Middle frontal gyrus (tissue), 1 donor: ENCODE results near the gene MTG2.
"Not testable (repeated sequence)": the region's sequence is repeated elsewhere in the genome, so short reads cannot be mapped to it uniquely, and the experiment has no call there.

Source experiments
- DNase-seq: peaks from one replicate; pipeline ENCODE4 v3.0.0-alpha.2; 2015; ENCODE audit warnings: low spot score; ENCODE audit errors: extremely low spot score

Gene MTG2

GRCh38 chr20:62143957-62144825, 38.6 kb upstream of the MTG2 start:
- no peak for DNase-seq

- DNase-seq = no peak
Observed at GRCh38 chr20:62145688-62146018, 37.2 kb upstream of the MTG2 start.

DNA sequence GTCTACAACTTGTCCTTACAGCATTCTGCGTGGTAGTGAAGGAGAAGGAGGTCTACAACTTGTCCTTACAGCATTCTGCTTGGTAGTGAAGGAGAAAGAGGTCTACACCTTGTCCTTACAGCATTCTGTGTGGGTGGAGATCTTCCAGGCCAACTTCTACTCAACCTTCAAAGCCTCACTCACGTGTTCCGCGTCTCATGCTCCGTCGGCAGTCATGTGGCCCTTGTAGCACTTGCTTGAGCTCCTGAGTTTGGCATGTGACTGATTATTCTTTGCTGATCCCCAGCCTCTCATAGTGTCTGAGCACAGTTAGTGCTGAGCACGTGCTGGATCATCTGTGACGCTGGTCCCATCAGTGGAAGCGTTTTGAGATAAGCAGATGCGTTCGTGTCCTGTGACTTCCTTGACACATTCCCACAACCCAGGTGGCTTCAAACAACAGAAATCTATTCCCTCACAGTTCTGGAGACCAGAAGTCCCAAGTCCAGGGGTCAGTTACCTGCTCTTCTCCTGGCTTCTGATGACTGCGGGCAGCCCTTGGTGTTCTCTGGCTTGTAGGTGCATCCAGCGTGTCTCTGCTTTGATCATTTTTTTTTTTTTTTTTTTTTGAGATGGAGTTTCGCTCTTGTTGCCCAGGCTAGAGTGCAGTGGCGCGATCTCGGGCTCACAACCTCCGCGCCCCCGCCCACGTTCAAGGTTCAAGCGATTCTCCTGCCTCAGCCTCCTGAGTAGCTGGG, 36.6 kb upstream of the MTG2 start:
- DNase-seq = no peak

DNA sequence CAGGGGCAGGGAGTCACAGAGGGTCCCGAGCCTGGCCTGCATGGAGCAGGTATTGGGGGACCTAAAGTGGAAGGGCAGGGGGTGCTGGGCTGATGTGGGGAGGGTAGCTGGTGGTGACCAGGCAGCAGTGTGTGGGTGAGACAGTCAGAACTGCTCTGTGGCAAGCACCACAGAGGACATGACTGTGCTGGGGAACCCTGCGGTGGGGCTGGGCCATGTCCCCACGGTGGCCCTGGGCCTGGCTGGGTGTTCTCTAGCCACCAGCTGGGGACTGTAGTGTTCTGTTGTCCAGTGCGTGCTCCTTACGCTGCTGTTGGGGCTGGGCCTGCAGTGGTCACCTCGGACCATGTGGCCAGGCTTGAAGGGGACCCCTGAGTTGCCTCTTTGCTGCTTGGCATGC, 35.7 kb upstream of the MTG2 start:
- DNase-seq = no peak

DNA sequence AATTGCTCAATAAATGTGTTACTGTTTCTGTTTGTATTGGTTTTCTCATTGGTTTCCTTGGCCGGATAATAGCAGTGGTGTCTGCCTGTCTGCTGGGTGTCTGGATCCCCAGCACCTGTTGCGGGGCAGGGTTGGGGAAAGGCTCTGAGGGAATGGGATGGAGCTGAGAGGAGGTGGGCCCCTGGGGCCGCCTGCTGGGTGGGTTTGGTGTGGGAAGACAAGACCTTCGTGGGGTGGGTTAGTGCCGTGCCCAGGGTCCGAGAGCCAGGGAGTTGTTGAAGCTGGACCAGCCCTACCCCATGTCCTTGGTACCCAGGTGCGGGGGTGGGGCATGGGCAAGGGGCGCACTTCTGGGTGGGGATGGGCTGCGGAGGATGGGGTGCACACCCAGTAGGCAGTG, 35.3 kb upstream of the MTG2 start:
- no peak for DNase-seq

DNA sequence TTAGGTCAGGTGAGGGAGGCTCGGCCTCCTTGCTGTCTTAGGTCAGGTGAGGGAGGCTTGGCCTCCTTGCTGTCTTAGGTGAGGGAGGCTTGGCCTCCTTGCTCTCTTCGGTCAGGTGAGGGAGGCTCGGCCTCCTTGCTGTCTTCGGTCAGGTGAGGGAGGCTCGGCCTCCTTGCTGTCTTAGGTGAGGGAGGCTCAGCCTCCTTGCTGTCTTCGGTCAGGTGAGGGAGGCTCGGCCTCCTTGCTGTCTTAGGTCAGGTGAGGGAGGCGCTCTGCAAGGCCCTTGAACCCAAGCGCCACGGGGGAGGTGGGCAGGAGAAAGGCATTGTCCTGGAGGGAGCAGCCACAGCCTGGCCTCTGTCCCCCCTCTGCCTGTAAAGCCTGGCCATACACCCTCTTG, 34.4 kb upstream of the MTG2 start:
- DNase-seq = not testable (repeated sequence)

- no peak for DNase-seq
Observed at GRCh38 chr20:62148908-62149314, 33.9 kb upstream of the MTG2 start.

- DNase-seq = no peak
Observed at GRCh38 chr20:62149532-62150309, 33.1 kb upstream of the MTG2 start.

DNA sequence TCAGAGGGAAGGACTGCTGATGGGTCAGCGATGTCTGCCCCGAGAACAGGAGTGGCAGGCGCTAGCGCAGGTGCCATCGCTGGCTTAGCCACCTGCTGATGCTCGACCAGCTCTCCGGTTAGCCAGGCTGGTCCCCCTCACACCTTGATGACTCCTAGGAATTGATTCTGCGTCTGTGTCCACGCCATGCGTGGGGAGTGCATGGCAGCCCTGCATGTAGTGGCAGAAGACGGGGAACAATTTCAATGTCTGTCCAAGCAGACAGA, 32.6 kb upstream of the MTG2 start:
- DNase-seq = no peak

- DNase-seq = no peak
Observed at GRCh38 chr20:62151225-62151624, 31.6 kb upstream of the MTG2 start.

GRCh38 chr20:62151835-62152364, 30.9 kb upstream of the MTG2 start:
- DNase-seq = no peak

DNA sequence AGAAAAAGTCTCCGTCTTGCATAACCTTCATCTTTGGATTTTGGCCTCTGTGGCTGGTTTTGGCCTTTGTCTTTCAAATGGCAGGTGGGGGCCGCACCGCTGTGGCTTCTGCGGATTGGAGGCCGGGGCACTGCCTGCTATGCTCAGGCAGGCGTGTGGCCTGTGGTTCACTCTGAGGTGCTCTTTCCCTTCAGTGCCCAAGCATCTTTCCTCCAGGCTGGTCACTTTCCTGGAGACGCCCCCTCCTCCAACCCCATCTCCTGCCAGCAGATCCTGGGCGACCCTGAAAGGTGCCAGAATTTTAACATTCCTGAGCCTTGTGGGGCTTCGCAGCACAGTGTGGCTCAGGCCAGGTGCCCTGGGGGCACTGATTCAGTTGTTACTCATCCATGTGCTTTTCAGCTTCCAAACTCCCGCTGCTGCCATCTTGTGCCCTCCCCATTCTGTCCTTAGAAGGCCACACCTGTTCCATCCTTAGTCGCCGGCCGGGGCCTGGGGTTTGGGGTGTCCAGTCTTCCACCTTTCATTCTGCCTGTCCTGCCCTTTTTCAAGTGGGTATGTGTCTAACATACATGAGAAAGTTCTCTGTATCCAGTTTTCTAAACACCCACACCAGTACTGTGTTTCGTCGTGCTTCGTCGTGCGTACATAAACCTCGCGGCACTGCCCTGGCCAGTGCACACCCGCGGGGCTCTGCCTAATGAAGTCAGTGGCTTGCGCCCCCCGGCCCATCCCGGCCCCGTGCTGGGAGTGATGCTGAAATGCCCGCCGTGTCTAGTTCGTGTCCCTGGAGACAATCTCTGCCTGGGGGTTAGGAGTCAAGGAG, 27.2 kb upstream of the MTG2 start:
- no peak for DNase-seq

DNA sequence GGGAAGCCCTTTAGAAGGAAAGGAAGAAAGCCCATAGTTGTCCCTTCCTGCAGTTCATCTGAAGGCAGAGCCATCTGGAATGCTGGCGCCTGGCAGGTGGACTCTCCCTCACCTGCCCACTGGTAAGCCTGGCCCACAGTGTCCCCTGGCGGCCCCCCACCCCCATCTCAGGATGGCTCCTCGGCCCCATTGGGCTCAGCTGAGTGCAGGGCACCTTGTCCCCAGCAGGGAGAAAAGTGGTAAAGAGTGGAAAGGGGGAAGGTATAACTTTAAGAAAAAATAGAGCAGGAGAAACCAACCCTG, 26.6 kb upstream of the MTG2 start:
- no peak for DNase-seq

- DNase-seq = no peak
Observed at GRCh38 chr20:62156592-62157386, 26.0 kb upstream of the MTG2 start.

GRCh38 chr20:62157387-62158087, 25.3 kb upstream of the MTG2 start:
- DNase-seq = no peak

DNA sequence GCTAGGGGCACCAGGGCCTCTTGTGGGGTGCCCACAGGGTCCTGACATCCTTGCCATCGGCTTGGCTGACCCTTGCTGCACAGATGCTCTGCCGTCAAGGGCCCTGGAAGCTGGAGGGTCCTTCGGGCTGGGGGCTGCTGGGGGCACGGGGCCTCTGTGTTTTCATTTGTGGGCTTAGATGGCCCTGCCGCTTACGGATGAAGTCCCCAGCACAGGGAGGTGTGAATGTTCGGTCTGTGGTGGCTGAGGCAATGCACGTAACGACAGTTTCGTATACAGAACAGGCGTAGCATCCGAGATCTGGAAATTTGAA, 24.8 kb upstream of the MTG2 start:
- DNase-seq = no peak

DNA sequence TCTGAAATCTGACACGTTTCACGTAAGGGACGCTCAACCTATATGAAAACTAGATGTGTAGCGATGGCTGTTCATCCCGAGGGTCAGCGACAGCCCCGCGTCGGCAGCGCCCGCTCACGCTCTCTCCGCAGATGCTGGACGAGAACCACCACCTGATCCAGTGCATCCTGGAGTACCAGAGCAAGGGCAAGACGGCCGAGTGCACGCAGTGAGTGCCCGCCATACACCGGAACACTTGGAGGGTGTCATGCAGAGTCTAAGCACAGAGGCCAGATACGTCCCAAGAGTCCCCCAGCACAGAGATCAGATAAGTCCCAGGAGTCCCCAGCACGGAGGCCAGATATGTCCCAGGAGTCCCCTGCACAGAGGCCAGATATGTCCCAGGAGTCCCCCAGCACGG, 24.3 kb upstream of the MTG2 start:
- DNase-seq = no peak

- no peak for DNase-seq
Observed at GRCh38 chr20:62159052-62159451, 23.8 kb upstream of the MTG2 start.

DNA sequence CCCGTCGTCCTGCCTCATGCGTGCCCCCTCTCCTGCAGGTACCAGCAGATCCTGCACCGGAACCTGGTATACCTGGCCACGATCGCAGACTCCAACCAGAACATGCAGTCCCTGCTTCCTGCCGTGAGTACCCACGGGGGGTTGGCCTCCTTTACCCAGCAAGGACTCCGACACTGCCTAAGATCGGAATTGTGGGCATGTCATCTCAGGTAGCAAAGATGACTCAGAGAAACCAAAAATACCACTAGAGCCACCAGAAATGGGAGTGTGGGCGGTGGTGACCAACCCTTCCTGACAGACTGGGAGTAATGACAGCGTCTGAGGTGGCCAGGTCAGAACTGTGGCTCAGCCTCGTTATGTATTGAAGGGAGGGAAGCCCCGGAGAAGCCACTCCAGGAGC, 23.0 kb upstream of the MTG2 start:
- no peak for DNase-seq

DNA sequence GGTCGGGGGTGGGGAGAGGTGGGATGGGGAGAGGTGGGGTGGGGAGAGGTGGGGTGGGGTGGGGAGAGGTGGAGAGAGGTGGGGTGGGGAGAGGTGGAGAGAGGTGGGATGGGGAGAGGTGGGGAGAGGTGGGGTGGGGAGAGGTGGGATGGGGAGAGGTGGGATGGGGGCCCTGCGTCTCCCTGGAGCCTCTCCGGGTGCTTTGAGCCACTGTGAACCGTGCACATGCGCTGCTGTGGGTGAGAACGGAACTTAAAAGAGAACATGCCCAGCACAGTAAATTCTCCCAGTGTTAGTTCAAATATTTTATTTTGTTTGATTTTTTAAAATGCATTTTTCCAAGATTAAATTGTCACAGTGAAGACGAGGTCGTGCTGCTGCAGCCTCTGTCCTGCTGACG, 22.6 kb upstream of the MTG2 start:
- no peak for DNase-seq
